Measurements from ENCODE around the gene DICER1. TPM values are rescaled to one million over a fixed set of nuclear protein-coding genes. Genes with fewer than 3 reads are reported as not detected.

Gene DICER1
- total and polyA plus RNA-seq, 9 of the 15 experiments (the other 6 are each of a cell fraction or from before 2014, with no cell fraction given): 2.5 to 23.2 (median 12.4) TPM

GRCh38 chr14:95151561-95151960, 5.8 kb downstream of the DICER1 start:
- peaks cover 54% of the 10 kb centered on the region for H3K79me2 ChIP-seq (ENCODE audit: control insufficient read depth, insufficient read depth, low read length)
- no peak for ATAC-seq
- CTCF ChIA-PET (ENCODE audit: low intra/inter-chr PET ratio): no interaction called here
- BruUV-seq (replicated peaks): no TSS peak
- FAIRE-seq: no peak
- H3K9ac ChIP-seq (ENCODE audit: insufficient read depth in 1 of 2, low read depth in 2 of 2, low read length in 2 of 2): no peak overlapping the region
- H3K27me3 ChIP-seq (ENCODE audit: control insufficient read depth in 2 of 2, insufficient read depth in 2 of 2, low read length in 2 of 2): no peaks in the 10 kb centered on the region
- 70% methylated on average over 8 of the region's 8 CpGs for WGBS (ENCODE audit: insufficient coverage, low coverage, missing lambda C conversion rate)
- H3K9me3 ChIP-seq (replicated peaks; ENCODE audit: control insufficient read depth, insufficient read depth, low read depth, low read length): no peaks in the 10 kb centered on the region
- in situ Hi-C loops (cut with MboI): no loop called here
- no peak overlapping the region for H3K4me2 ChIP-seq (ENCODE audit: insufficient read depth, low read length)
- TF ChIP-seq KAT7 (CRISPR knock-in tag; IDR thresholded peaks at IDR 0.05; ENCODE audit: borderline replicate concordance) (no peak), PYGO2 (tag; IDR thresholded peaks at IDR 0.05) (no peak), ID3 (CRISPR knock-in tag; IDR thresholded peaks at IDR 0.05) (no peak), ID3 (tag; IDR thresholded peaks at IDR 0.05) (no peak), HDAC1 (IDR thresholded peaks at IDR 0.05) (no peak), CREB3L1 (IDR thresholded peaks at IDR 0.05; ENCODE audit: borderline replicate concordance, low read depth) (no peak), ZBTB49 (CRISPR knock-in tag; IDR thresholded peaks at IDR 0.05; ENCODE audit: borderline replicate concordance) (no peak)
- no peak overlapping the region for H3K27ac ChIP-seq (ENCODE audit: extremely low read depth, low read depth, low read length)
- no peaks in the 10 kb centered on the region for H3K36me3 ChIP-seq (ENCODE audit: control insufficient read depth, insufficient read depth, low read length)
- H3K4me3 ChIP-seq: no peak overlapping the region
- intact Hi-C loops (cut with micrococcal nuclease): no loop called here
- H2AFZ ChIP-seq (ENCODE audit: low read depth, low read length): no peak overlapping the region
- POLR2A ChIA-PET: no interaction called here
- no peaks in the 10 kb centered on the region for H4K20me1 ChIP-seq (replicated peaks; ENCODE audit: control insufficient read depth, insufficient read depth, low read length)
- H3K9me1 ChIP-seq (ENCODE audit: control insufficient read depth, insufficient read depth, low read length): no peaks in the 10 kb centered on the region
- DNase-seq (ENCODE audit: extremely low read depth in 1 of 4, low spot score in 3 of 4): no peak
- H3K4me1 ChIP-seq (replicated peaks in 1 of 2; ENCODE audit: control insufficient read depth in 2 of 2, insufficient read depth in 2 of 2, low read length in 2 of 2): peaks cover 2 to 11% of the 10 kb centered on the region in 2 experiments; a peak in 3 of 5 replicates

All from K562 (cell line).